UCSD-AML1 (cell line): ENCODE measurements around the gene SPSB1.
A peak's percentile ranks its signal among the peaks of the same experiment; 100 is the strongest.

Experiments
- DNase-seq: peaks from one replicate; lab custom pipeline; 2025; ENCODE audit not compliant: unreplicated experiment; lab: John Stamatoyannopoulos, UW

Gene SPSB1

GRCh38 chr1:9317591-9318417 lies 25.1 kb downstream of the SPSB1 start:
- no peak for DNase-seq

- DNase-seq, result no peak
These were observed 26.6 kb downstream of the SPSB1 start for GRCh38 chr1:9319208-9319788.

GRCh38 chr1:9319789-9320519 lies 27.3 kb downstream of the SPSB1 start:
- DNase-seq, result no peak

GRCh38 chr1:9320520-9321479 lies 28.1 kb downstream of the SPSB1 start:
- no peak for DNase-seq

GRCh38 chr1:9321480-9321849 lies 28.8 kb downstream of the SPSB1 start:
- no peak for DNase-seq

- DNase-seq, result no peak
These were observed 29.4 kb downstream of the SPSB1 start for GRCh38 chr1:9321986-9322660.

- no peak for DNase-seq
These were observed 30.1 kb downstream of the SPSB1 start for GRCh38 chr1:9322661-9323244.

GRCh38 chr1:9324246-9325096 lies 31.8 kb downstream of the SPSB1 start:
- DNase-seq, result no peak

GRCh38 chr1:9326596-9326995 lies 33.9 kb downstream of the SPSB1 start:
- DNase-seq, result no peak

- DNase-seq, result no peak
These were observed 35.5 kb downstream of the SPSB1 start for GRCh38 chr1:9328201-9328600.

GRCh38 chr1:9328715-9329114 lies 36.0 kb downstream of the SPSB1 start:
- no peak for DNase-seq

GRCh38 chr1:9331016-9331415 lies 38.3 kb downstream of the SPSB1 start:
- DNase-seq, result no peak

- DNase-seq, result no peak
These were observed 39.1 kb downstream of the SPSB1 start for GRCh38 chr1:9331558-9332346.

GRCh38 chr1:9332513-9333143 lies 39.9 kb downstream of the SPSB1 start:
- peak; percentile 20 for DNase-seq

GRCh38 chr1:9338397-9339246 lies 45.9 kb downstream of the SPSB1 start:
- no peak for DNase-seq

- no peak for DNase-seq
These were observed 47.6 kb downstream of the SPSB1 start for GRCh38 chr1:9340172-9340854.
